ENCODE data around the gene PDE4D.

Gene PDE4D

DNA sequence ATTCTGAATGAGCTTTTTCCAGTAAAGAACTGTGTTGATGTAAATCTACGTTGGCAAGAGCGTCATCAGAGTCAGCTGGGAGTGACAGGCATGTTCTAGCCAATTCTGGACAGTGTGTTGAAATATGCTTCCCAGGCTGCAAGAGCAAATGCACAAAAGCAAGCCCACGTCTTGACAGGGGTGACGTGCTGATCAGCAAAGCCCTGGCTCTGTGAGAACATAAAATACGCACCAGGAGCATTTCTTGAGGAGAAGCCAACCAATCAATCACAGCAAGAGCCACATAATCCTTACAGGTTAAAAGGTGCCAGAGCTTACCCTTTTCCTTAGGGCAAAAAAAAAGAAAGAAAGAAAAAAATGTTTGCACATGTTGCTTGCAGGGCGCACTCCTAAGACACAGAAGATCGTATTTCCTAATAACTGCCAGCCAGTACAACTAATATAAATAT, 148.1 kb downstream of the PDE4D start:
- peak in 16 of 58 donors; percentile 2 to 38 (median 16) for DNase-seq

DNA sequence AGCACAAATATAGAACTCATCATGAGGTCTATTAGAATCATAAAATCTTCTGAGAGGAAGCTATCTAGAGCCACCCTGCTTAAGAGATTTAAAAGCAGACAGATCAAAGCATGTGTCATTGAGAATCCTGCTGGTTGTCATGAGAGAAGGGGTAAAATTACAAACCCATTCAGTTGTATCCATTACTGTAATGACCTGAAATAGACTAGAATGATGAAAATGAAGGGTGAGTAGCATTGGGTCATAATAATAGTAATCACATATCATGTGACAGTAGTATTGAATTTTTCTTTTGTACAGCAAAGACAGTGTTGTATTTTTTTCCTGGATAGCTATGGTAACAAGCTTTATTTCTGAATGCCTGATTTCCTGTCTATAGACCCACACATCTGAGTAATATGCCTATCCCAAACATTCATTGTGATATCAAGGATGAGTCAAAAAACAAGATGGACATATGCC, 149.0 kb downstream of the PDE4D start:
- no peak for DNase-seq

DNA sequence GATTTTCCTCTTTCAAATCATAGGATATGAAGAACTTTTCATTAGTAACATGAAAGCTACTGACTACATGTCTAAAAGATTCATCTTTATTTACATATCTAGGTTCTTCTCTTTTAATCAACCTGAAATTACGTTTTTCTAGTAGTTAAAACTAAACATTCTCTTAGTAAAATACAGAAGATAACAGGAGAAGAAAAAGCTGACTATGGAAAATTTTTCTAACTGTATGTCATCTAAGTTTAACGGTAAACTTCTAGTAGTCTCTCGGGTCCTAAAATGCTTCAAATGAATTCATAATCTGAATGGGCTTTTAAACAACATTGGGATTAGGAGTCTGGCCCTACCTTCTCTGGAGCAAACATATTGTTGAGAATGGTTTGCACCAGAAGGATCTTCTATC, 151.9 kb downstream of the PDE4D start:
- no peak for DNase-seq

DNA sequence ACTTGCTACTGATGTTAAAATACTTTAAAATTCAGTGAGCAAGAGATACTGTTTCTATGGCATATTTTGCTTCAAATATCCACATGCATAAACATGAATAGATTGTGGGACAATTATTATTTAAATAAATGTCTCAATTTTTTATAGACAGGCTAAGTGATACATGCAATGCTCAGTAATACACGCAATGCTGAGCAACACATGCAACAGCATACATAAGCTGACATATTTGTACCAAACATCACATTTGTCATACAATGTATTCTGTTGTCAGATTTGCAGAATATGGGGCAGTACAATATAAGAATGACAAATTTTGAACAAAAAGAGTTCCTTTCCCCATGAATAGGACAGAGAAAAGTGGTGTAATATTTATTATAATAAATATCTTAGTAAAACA, 155.5 kb downstream of the PDE4D start:
- no peak for DNase-seq

DNA sequence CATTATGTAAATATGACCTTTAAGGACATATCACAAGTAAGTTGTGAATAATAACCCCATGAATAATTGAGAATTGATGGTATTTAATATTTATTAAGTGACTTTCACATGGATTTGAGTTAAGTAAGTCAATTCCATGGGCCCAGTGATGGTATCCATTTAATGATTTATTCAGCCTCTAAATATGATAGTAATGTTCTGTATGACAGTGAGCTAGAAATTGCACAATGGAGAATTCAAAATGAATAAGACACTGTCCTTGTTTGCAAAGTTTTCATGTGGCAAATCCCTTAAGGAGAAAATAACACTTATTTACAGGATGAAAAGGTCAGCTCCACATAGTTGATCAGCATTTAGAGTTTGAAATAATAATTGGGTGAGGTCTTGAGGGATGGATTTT, 160.7 kb downstream of the PDE4D start:
- no peak for DNase-seq

DNA sequence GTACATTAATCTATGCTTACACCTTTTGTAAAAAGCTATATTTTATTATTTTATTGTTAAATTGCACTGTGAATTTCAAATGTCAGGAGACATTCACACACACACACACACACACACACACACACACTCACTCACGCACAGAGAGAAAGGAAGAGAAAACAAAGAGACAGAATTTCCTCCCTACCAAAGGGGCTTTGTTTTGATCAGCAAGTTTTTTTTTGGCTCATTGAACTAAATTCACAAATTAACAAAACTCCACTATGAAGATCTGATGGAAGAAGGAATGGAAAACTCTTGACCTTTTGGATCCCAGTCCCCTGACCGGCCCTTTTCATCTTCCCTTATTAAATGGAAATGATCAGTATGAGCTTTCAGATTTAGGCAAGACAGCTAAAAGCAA, 161.2 kb downstream of the PDE4D start:
- no peak for DNase-seq

DNA sequence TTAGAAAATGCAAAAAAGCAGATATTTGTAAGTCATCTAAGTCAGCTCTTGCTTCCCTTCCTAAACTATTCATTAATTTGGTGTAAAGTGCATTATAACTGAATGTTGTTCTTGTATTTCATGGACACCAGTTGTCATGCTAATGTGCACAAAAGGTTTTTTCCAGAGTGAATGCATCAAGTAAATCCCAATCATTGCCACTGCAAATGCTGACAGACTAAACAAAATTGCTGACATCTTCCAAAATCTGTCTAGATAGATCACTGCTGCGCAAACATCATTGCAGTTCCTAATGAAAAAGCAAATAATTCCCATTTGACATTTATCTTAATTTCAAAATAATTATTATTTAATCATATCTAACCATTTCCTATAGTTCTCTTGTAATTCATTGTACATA, 161.7 kb downstream of the PDE4D start:
- no peak for DNase-seq

DNA sequence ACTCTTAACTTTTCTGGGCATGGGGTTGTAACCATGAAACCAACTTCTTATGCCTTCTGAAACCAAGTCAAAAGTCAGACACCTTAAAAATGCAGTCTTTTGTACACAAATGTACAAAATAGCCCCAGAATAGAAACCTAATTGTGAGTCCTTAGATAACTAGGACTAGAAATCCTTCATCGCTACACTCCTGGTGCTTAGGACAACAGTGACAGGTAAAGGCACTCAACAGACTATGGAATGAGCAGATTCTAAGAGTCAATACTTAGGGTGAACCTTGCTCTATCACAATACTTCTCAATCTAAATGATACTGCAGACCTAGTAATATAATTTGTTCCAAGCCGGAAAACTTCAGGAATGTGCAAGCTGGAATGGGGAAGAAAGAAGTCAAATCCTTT, 163.7 kb downstream of the PDE4D start:
- DNase-seq, result no peak

DNA sequence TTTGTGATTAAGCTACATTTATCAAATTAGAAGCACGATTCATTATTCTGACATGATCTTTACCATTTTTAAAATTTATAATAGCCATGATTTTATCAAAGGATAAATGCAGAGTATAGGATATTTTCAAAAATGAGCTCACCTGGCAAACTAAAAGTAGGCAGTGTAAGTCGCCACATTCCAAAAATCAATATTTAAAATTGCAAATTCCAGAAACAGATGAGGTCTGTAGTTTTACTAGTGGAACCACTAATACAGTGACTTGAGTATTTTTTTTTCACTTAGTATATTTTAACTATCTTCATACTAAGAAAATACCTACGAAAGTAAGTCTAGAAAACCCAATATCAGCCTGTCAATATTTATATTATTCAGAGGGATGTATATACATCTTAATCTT, 164.2 kb downstream of the PDE4D start:
- no peak for DNase-seq

DNA sequence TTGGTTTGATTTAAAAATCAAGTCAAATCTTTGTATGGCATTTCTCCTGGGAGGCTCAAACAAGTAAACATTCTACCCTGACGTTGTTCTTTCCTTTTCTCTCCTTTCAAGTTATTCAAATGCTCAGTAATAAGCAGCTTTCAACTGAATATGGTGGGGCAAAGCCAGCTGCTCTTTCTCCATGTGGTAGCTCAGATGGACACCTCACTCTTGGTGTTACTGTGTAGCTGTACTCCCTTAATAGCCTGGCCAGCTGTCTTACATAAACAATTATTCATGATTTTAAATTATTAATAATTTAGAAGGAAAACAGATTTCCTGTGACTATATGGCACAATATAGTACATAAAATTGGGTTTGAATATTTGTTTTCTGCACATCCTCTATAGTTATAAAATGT, 165.2 kb downstream of the PDE4D start:
- no peak for DNase-seq

DNA sequence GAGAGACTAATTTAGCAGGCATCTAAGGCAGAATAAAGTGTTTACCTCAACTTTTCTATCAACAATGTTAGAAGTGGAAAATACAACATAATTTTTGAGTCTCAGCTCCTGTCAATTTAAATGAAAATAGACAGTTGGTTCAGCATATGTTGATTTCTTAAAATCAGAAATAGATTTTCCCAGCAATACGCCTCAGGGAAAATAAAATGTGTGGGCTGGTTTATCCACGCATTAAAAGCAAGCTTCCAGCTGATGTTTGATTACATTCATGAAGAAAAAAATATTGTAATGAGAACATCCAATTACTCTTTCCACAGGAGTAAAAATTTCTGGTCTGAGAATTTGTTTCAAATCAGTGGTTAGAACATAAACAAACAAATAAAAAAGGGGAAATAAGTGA, 166.3 kb downstream of the PDE4D start:
- DNase-seq, result no peak

DNA sequence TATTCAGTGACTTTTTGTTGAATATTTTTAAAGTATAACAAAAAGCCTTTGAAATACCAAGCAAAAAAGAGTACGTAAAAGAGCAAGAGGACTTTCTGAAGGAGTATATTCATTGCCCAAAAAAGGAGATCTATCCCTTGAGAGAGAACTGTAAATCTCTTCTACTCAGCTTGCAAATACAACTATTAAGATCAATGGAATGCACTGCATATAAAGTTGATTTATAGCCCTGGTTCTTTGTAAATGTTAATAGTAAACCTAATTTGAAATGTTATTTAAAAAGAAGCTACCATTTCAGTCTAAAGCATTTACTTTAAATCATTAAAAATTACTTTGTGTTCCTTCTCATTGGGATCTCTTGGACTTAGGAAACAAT, 168.1 kb downstream of the PDE4D start:
- DNase-seq, result no peak

DNA sequence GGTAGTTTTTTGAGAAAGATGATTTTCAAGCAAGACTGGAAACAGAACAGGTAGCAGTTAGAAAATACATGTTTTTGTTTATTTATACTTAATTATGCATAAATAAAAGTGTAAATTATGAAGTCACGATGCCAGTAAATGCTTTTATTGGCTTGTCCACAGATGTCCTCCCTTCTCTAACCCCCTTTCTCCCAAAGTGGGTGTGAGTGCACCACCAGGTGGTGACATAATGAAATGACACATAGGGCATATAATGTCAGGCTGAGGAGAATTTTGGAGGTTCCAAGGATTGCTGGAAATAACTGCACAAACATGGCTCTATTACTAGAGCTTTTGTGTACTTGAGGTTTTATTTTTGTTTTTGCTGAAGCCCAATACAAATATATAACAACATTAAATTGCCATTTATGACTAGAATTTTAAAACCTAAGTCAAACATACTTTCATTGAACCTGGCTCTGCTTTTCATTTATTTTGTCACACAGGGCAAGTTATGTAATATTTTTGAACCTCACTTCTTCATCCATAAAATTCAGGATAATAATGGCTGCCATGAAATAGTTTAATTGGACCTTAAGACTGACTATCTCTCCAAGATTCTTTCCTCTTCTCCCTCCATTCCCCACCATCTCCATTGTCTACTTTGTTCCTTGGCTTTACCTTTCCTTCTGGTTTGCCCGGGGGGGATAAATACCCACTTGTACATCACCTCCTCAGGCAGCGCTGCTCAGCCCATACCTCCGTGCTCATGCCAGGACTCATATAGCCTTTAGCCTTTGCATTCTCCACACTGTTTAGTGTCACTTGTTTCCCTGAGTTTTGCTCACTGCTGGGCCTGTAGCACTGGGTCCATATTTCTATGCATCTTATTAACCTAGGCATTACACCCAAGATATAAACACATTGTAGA, 168.8 kb downstream of the PDE4D start:
- no peak for DNase-seq

DNA sequence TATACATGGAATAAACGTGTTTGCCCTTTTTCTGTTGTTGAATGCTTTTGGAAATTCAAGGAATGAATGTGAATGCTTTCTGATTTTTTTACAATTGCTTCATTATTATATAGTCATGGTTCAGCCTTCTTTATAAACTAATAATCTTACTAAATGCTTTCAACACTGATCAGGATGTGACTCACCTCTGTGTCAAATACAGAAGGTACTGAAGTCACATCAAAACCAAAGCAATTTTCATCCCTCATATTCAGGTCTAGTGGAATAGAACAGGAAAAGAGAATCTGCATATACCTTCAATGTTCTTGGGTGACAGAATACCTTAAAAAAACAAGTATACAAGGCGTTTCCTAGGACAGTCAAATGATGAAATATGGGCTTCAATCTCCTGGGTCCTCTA, 170.7 kb downstream of the PDE4D start:
- DNase-seq, result no peak

DNA sequence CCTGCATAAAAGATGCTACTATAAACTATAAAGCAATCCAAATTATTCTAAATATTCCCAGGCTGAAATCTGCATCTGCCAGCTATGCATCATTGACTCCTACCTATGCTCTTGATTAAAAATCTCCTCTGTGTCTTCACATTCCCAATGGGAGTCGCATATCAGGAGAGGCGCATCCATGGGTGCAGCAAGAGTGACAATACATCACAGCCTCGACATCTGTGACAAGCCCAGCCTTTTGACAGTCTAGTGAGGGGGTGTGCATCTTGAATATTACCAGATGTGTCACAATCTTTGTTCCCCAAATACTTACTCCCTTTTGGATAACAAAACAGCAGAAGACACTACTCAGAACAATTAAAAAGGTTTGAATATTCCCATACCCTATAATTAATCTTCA, 171.8 kb downstream of the PDE4D start:
- DNase-seq, result no peak

DNA sequence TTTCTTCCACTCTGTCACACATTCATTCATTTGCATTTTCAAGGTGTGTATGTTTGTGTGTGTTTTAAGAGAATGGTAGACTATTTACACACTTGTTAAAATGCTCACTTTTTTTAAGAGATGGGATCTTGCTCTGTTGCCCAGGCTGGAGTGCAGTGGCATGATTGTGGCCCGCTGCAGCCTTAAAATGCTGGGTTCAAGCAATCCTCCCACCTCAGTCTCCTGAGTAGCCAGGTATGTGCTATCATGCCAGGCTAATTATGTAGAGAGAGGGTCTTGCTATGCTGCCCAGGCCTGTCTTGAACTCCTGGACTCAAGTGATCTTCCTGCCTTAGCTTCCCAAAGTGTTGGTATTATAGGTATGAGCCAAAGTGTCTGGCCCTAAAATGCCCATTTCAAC, 173.5 kb downstream of the PDE4D start:
- no peak for DNase-seq

DNA sequence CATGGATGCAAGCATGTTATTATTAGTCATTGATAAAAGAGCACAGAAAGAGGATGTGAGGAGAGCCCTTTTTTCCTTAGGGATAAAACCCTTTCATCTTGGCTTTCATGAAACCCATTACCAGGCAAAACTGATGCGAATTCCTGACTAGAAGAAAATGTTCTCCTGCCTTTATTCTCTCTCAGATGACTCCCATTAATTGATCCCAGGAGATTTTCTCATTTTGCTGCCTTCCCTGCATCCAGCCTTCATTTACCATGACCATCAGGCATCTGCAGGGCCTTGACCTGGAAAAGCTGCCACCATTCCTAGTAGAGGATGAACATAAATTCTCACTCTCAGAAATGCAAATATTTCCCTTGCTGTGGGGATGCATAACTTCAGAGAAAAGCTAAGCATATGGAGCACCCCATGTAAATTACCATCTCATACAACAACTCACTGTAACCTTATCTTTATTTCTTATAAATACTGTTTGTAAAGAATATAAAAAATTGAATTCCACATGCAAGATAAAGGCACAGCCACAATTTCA, 176.5 kb downstream of the PDE4D start:
- no peak for DNase-seq

DNA sequence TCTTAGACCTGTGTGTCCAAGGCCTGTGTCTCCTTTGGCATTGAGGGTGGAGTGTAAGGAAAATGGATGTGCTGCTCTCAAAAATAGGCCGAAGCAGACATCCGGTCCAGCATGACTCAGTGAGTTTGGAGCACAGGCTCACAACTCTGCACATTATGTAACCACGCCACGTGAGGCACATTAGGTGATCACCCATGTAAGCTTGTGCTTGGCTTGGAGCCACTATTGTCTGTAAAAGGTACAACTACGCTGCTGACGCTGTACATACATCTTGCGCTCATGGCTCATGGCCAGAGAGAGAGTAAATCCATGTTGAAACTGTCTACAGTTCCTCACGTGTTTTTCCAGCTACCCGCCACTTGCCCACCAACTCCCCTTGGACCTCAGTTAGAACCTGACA, 177.5 kb downstream of the PDE4D start:
- DNase-seq, result no peak

DNA sequence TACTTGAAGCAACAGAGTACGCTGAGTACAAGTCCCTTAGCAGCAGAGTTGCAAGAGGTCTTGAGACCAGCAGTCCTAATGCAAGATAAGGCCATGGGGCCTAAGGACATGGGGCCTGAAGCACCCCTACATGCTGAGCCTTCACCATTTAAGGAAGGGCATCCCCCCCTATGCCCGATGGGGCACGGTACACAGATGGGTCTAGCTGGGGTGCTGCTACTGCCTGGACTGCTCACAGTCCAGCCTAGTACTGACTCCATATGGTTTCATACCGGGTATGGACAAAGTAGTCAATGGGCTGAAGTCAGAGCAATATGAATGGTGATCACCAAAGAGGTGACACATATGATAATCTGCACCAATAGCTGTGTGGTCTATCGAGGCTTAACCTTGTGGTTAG, 178.3 kb downstream of the PDE4D start:
- DNase-seq, result no peak

DNA sequence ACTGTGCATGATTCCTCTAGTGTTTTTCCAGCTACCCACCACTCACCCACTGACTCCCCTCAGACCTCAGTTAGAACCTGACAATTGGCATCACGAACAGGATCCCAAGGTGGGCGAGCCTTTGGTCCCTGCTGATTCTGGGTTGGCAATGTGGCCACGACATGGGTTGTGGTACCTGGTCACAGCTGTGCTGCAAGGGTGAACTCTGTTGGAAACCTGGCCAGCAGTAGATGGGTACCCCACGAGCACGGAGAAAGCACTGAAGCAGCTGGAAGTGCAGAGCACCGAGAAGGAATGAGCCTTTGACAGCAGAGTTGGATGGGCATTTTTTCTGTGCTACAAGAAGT, 180.1 kb downstream of the PDE4D start:
- DNase-seq, result no peak

DNA sequence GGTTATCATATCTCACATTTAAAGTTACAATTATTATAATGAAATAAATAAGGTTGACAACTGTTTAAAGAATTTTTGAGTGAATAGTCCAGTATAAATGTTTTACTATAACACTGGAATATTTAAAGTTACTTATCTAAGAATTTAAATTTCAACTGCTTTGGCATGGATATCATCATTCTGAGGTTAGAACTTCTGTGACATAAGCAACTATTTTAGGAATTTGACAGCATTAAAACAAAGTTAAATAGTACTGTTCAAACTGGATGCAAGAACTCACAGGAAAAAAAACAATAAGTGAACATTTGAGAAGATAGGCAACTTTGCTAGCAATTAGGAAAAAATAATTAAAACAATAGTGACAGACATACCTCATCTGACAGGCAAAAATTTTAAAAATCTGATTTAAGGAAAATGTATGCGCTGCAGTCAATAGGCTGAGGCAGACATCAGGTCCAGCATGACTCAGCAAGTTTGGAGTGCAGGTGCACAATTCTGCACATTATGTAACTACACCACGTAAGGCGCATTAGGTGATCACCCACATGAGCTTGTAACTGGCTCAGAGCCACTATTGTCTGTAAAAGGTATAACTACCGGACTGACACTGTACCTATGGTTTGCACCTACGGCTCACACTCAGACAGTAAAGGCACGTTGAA, 180.6 kb downstream of the PDE4D start:
- no peak for DNase-seq

DNA sequence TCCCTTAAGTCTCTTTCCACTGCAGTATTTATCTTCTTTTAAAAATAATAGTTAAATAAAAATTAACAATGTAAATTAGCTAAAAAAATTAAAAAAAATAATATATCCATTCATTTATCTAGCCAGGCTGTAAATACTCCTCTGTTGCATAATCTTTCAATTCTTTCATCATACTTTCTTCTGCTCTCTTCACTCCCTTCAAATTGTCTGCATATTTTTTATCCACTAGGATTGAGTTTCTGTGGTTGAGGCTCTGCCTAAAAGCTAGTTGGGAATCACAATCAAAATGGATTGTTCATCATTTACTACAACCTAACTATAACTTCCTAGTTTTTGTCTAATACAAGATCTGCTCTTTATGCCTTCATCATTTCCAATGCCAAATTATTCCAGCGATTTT, 182.2 kb downstream of the PDE4D start:
- no peak for DNase-seq

DNA sequence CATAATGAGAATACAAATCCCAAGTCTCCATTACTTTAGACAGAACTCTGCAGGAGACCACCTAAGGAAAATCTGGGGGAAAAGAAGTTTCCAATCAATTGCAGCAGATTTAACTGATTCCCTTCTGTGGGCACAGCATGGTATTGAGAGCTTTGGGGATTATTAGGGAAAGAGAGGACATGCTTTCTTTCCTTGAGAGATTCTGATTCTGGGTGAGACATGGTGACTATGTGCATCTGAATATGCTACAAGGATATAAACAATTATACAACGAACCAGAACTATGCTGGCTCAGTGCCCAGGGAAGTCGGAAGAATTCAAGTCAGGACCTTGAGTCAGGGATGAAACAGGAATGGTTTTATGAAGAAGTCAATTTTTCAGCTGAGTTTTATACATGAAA, 183.7 kb downstream of the PDE4D start:
- no peak for DNase-seq

Data from anterior cingulate cortex (tissue), 58 donors.